ENCODE data around the gene PARD3B.

PARD3B gene

DNA sequence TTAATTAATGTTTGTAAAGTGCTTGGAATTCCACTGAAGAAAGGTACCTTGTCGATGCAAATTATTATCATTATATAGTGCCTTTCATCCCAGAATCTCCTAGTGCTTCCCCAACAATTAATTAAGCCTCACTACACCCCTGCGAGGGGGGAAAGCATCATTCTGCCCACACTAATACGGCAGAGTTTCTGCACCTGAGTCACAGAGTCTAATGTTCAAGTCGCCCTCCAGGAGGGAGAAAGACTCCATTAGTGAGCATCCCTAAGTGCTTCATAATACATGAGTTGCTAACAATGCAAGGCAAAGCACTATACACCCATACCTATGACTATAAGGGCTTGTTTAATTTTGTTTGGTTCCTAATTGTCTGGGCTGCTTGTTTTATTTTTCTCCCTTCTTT is 1111.7 kb downstream of the PARD3B start:
- no peak for DNase-seq (ENCODE audit: low read depth)
- H3K4me3 ChIP-seq (ENCODE audit: low read depth, low read length), result no peak overlapping the region
- TF ChIP-seq, protein P1, sequence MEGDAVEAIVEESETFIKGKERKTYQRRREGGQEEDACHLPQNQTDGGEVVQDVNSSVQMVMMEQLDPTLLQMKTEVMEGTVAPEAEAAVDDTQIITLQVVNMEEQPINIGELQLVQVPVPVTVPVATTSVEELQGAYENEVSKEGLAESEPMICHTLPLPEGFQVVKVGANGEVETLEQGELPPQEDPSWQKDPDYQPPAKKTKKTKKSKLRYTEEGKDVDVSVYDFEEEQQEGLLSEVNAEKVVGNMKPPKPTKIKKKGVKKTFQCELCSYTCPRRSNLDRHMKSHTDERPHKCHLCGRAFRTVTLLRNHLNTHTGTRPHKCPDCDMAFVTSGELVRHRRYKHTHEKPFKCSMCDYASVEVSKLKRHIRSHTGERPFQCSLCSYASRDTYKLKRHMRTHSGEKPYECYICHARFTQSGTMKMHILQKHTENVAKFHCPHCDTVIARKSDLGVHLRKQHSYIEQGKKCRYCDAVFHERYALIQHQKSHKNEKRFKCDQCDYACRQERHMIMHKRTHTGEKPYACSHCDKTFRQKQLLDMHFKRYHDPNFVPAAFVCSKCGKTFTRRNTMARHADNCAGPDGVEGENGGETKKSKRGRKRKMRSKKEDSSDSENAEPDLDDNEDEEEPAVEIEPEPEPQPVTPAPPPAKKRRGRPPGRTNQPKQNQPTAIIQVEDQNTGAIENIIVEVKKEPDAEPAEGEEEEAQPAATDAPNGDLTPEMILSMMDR (IDR thresholded peaks at IDR 0.05; ENCODE audit: control insufficient read depth, extremely low read depth, insufficient read depth), result no peak

DNA sequence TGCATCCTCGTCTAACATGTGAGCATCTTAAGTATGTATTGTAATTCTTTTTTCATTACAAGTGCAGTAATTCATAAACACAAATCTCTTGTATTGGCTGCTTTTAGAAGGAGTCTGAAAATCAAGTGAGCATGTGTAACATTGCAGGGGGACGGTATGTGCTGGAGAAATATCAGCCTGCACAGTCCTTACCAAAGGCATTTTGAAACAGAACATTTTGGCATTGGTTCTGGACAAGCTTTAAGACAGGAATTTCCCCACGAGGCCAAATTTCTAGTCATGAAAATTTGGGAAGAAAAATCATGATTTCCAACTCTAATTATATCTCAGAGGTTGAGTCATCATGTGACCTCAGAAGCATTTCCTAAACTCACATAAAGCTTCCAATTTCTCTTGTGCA is 1112.3 kb downstream of the PARD3B start:
- TF ChIP-seq, protein P1 (IDR thresholded peaks at IDR 0.05; ENCODE audit: control insufficient read depth, extremely low read depth, insufficient read depth), result no peak
- no peak overlapping the region for H3K4me3 ChIP-seq (ENCODE audit: low read depth, low read length)
- no peak for DNase-seq (ENCODE audit: low read depth)

DNA sequence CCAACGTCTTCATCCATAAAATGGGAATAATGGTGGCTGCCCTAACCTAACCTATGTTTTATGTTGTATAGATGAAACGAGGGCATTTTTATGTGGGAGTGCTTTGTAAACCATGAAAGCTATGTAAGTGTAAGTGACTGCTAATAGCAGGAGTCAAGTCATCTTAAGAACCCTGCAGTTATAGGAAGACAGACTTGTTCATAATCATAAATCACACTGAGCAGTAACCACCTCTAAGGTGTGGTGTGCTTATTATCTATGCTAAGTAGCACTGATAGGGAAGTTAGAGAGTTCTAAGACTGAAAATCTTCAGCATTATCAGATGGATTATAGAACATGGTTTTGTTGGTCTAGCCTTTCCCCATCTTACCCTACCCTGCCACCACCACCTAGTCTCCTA is 1112.8 kb downstream of the PARD3B start:
- DNase-seq (ENCODE audit: low read depth), result no peak
- TF ChIP-seq, protein P1 (IDR thresholded peaks at IDR 0.05; ENCODE audit: control insufficient read depth, extremely low read depth, insufficient read depth), result no peak
- H3K4me3 ChIP-seq (ENCODE audit: low read depth, low read length), result no peak overlapping the region

- TF ChIP-seq, protein P1 (IDR thresholded peaks at IDR 0.05; ENCODE audit: control insufficient read depth, extremely low read depth, insufficient read depth), result no peak
- no peak overlapping the region for H3K4me3 ChIP-seq (ENCODE audit: low read depth, low read length)
- no peak for DNase-seq (ENCODE audit: low read depth)
Observed at GRCh38 chr2:205658572-205658971, 1113.3 kb downstream of the PARD3B start.

DNA sequence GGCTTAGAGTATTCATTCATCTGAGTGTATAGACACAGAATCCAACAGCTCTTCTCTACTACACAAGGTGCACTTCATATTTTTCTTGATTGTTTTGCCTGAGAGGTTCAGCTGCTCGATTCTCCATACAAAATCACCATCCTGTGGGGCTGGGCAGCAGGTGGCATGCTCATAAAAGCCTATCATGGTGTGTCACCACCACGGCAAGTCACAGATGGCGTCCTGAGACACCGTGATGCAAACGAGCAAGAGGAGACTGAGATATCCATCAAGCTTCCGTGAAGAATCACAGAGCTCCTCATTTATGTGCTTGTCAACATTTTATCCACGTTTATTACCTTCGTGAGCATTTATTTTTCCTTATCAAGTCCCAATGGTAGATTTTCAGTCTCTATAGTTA is 1114.6 kb downstream of the PARD3B start:
- H3K4me3 ChIP-seq (ENCODE audit: low read depth, low read length), result no peak overlapping the region
- TF ChIP-seq, protein P1 (IDR thresholded peaks at IDR 0.05; ENCODE audit: control insufficient read depth, extremely low read depth, insufficient read depth), result no peak
- DNase-seq (ENCODE audit: low read depth), result no peak

DNA sequence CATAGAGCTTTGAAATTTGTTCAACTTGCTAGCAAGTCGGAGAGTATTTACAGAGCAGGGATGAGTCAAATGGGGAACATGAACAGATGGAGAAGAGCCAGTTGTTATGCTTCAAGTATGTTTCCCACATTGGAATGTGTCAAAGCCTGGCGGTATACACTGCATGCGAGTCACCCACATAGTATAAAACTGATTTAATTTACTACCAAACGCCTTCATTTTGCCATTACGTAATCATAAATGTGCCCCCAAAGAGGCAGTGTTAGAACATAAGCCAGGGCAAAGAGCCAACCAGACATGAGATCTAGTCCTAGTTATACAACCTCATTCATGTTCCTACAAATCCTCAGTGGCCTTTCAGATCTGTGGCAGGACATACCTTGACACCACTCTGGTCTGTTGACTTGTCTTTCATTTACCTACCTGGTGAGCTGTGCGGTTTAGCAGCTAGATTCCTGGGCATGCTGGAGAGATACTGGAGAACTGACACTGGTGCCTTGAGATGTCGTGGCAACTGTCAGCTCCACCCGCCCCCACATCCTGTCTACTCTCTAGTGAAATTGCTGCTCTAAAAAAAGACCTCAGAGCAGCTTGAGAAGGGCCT is 1115.3 kb downstream of the PARD3B start:
- no peak overlapping the region for H3K4me3 ChIP-seq (ENCODE audit: low read depth, low read length)
- DNase-seq (ENCODE audit: low read depth), result no peak
- TF ChIP-seq, protein P1 (IDR thresholded peaks at IDR 0.05; ENCODE audit: control insufficient read depth, extremely low read depth, insufficient read depth), result no peak

DNA sequence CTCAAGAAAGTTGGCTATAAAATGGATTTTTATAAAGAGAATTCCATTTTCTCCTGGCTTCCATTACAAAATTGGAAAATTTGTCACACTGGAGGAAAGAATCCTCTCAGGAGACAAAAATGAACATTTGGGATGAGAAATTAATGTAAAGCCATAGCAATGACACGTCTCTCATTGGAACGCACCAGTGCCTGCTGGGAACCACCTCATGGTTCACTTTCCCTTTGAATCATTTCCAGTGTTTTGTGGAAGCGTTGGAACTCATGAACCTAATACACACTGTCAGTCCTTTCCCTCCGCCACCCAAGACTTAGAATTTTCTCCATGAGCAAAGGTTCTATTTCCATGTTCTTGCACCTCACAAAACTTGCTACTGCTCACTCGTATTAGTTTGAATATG is 1116.0 kb downstream of the PARD3B start:
- no peak overlapping the region for H3K4me3 ChIP-seq (ENCODE audit: low read depth, low read length)
- TF ChIP-seq, protein P1 (IDR thresholded peaks at IDR 0.05; ENCODE audit: control insufficient read depth, extremely low read depth, insufficient read depth), result no peak
- no peak for DNase-seq (ENCODE audit: low read depth)
